Caco-2 (cell line): ENCODE data around the gene C14orf180. TPM values are rescaled to one million over a fixed set of nuclear protein-coding genes. Genes with fewer than 3 reads are reported as not detected.

Experiments
- Bru-seq: library from RNA; stranded (reverse); fragments of 400-500 nt; gene quantifications from one replicate; lab custom pipeline; 2021; lab: Mats Ljungman, UMichigan
- BruChase-seq, 2 experiments: library from RNA; stranded (reverse); fragments of 400-500 nt; gene quantifications; one replicate each; lab custom pipeline; 2021; lab: Mats Ljungman, UMichigan
- BruUV-seq: library from RNA; stranded (reverse); fragments of 400-500 nt; replicated peaks from 2 replicates; lab custom pipeline; 2021; lab: Mats Ljungman, UMichigan
- CTCF ChIA-PET: fragments of 300-600 bp; sonication (Branson Sonifier 250); formaldehyde crosslinking; loops from one replicate; lab custom pipeline; 2022; ENCODE audit warnings: antibody characterized with exemption; lab: Charles Lee
- POLR2A ChIA-PET: fragments of 300-600 bp; sonication (Branson Sonifier 250); formaldehyde crosslinking; loops from one replicate; lab custom pipeline; 2022; ENCODE audit warnings: antibody characterized with exemption; lab: Charles Lee
- DNase-seq, 2 experiments: peaks; one replicate each; pipeline versions ENCODE4 v3.0.0 to v3.0.0-alpha.2; 2020 to 2022
- H3K27me3 ChIP-seq: replicated peaks from 2 replicates; pipeline ENCODE4 v1.6.0; 2011; ENCODE audit warnings: low read length; ENCODE audit not compliant: control insufficient read depth, insufficient read depth
- H3K36me3 ChIP-seq: 2 replicates; pipeline ENCODE4 v1.5.1; 2011; ENCODE audit warnings: low read length; ENCODE audit not compliant: control insufficient read depth, insufficient read depth
- H3K4me1 ChIP-seq: fragments of 250-450 bp; sonication (Bioruptor Pico); 2 replicates; pipeline ENCODE4 v1.5.1; 2020; ENCODE audit warnings: mild to moderate bottlenecking
- H3K4me3 ChIP-seq: 2 replicates; pipeline ENCODE4 v1.5.1; 2011; ENCODE audit warnings: low read depth, mild to moderate bottlenecking, control low read depth, low read length
- H3K9me3 ChIP-seq: fragments of 250-450 bp; sonication (Bioruptor Pico); 2 replicates; pipeline ENCODE4 v1.5.1; 2020; ENCODE audit warnings: mild to moderate bottlenecking, moderate library complexity
- H3K27ac Mint-ChIP-seq: one replicate; pipeline ENCODE4 v1.8.0; 2022; ENCODE audit warnings: mixed read lengths; ENCODE audit not compliant: unreplicated experiment
- H3K27me3 Mint-ChIP-seq: one replicate; pipeline ENCODE4 v1.8.0; 2022; ENCODE audit warnings: mixed read lengths; ENCODE audit not compliant: insufficient read depth, unreplicated experiment
- H3K36me3 Mint-ChIP-seq: one replicate; pipeline ENCODE4 v1.8.0; 2022; ENCODE audit warnings: mild to moderate bottlenecking, mixed read lengths; ENCODE audit not compliant: insufficient read depth, unreplicated experiment
- H3K4me1 Mint-ChIP-seq: one replicate; pipeline ENCODE4 v1.8.0; 2022; ENCODE audit warnings: low read depth, mixed read lengths; ENCODE audit not compliant: unreplicated experiment
- H3K4me3 Mint-ChIP-seq: one replicate; pipeline ENCODE4 v1.8.0; 2022; ENCODE audit warnings: mild to moderate bottlenecking, moderate library complexity, mixed read lengths; ENCODE audit not compliant: unreplicated experiment
- H3K9me3 Mint-ChIP-seq: one replicate; pipeline ENCODE4 v1.8.0; 2022; ENCODE audit warnings: mixed read lengths; ENCODE audit not compliant: unreplicated experiment
- intact Hi-C: fragments of 100-400 bp; cut with micrococcal nuclease; formaldehyde crosslinking; loops from one replicate; pipeline ENCODE4 v1.10.0; 2022; ENCODE audit not compliant: unreplicated experiment
- long read RNA-seq: library from polyadenylated mRNA; stranded (forward); transcript quantifications from one replicate; pipeline ENCODE4 v2.0.0, GENCODE V29; 2022
- total RNA-seq: library from RNA; stranded (reverse); gene quantifications from 2 replicates; pipeline ENCODE4 v1.2.3, GENCODE V29; 2022
- TF ChIP-seq, protein P1 (sequence below), 2 experiments: fragments of 200-600 bp in 1 of 2; IDR thresholded peaks; 1 replicate in 1 of 2; 2 replicates in 1 of 2; pipeline versions ENCODE4 v1.5.1 to v1.8.0; 2011 to 2022; ENCODE audit warnings: antibody characterized with exemption in 1 of 2, control low read depth in 1 of 2, inconsistent platforms in 1 of 2, low read depth in 1 of 2, low read length in 1 of 2, mild to moderate bottlenecking in 1 of 2, moderate library complexity in 1 of 2; ENCODE audit not compliant: insufficient read depth in 1 of 2, severe bottlenecking in 1 of 2, unreplicated experiment in 1 of 2

The C14orf180 gene
- total RNA-seq (not detected in 2 replicates), Bru-seq, nascent RNA (not detected), BruChase-seq, experiment 1, labeled RNA remaining after a 2-hour chase (not detected), BruChase-seq, experiment 2, labeled RNA remaining after a 6-hour chase (not detected)
- long read RNA-seq, result 0 reads

DNA sequence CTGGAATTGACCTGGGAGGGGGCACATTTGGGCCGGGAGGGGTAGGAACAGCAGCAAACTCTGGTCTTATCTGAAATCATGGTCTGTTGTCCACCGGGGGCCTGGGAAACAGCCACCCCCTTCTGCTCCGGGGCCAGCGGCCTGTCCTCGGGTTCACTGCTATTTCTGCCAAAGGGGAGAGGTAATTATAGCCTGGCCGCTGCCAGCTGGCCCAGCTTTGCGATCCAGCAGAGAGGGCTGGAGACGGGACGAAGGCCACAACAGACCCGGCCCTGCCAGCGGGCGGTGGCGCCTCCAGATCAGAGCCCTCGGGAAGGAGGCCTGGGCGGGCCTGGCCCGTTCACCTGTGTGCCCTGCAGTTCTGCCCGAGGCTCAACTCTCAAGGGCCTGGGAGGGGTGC lies at the start of gene C14orf180:
Gene C14orf180, plus strand, starts transcription at position 258 of the 400 bp plus-strand sequence. CDS start 6,667 bp downstream, outside the sequence.
- no peaks in the 10 kb centered on the region for H3K27me3 ChIP-seq
- no peak within 1 kb of the TSS for H3K4me3 Mint-ChIP-seq
- no peaks in the 10 kb centered on the region for H3K9me3 Mint-ChIP-seq
- H3K27ac Mint-ChIP-seq, result no peak within 1 kb of the TSS
- ChIA-PET POLR2A (no interaction called here), CTCF (no interaction called here)
- no peak within 1 kb of the TSS for H3K4me3 ChIP-seq
- H3K27me3 Mint-ChIP-seq, result no peaks in the 10 kb centered on the region
- H3K36me3 ChIP-seq, result no peaks in the 10 kb centered on the region
- TF ChIP-seq, protein P1, sequence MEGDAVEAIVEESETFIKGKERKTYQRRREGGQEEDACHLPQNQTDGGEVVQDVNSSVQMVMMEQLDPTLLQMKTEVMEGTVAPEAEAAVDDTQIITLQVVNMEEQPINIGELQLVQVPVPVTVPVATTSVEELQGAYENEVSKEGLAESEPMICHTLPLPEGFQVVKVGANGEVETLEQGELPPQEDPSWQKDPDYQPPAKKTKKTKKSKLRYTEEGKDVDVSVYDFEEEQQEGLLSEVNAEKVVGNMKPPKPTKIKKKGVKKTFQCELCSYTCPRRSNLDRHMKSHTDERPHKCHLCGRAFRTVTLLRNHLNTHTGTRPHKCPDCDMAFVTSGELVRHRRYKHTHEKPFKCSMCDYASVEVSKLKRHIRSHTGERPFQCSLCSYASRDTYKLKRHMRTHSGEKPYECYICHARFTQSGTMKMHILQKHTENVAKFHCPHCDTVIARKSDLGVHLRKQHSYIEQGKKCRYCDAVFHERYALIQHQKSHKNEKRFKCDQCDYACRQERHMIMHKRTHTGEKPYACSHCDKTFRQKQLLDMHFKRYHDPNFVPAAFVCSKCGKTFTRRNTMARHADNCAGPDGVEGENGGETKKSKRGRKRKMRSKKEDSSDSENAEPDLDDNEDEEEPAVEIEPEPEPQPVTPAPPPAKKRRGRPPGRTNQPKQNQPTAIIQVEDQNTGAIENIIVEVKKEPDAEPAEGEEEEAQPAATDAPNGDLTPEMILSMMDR (IDR thresholded peaks at IDR 0.05; ENCODE audit: insufficient read depth in 1 of 2, low read depth in 1 of 2, low read length in 1 of 2, severe bottlenecking in 1 of 2, unreplicated experiment in 1 of 2), result no peak
- no peaks in the 10 kb centered on the region for H3K36me3 Mint-ChIP-seq
- intact Hi-C loops, result no loop called here
- DNase-seq, result no peak
- H3K4me1 ChIP-seq, result peaks cover 38% of the 10 kb centered on the region
- peaks cover 8% of the 10 kb centered on the region for H3K4me1 Mint-ChIP-seq
- H3K9me3 ChIP-seq, result no peaks in the 10 kb centered on the region
- BruUV-seq, result no TSS peak

DNA sequence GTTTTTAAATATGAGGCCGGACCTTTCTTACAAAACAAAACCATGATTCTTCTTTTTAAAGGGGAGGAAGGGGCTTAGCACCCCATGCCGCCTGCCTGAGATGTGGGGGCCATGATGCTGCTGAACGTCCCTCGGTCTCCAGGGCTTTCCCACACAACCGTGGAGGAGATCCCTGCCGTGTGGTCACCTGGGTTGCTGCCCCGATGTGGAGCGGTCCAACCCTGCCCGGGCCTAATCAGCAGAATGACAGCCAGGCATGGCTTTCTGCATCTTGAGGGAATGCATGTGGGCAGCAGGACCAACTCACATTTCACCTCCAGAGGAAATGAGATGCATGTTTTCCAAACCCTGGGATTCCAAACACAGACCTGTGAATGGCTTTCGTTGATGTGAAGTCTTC lies 48.9 kb upstream of the C14orf180 start:
- ChIA-PET POLR2A (no interaction called here), CTCF (no interaction called here)
- Mint-ChIP-seq H3K4me1 (no peaks in the 10 kb centered on the region), H3K27me3 (peaks cover 3% of the 10 kb centered on the region), H3K36me3 (no peaks in the 10 kb centered on the region), H3K27ac (no peak overlapping the region), H3K9me3 (peaks cover 22% of the 10 kb centered on the region), H3K4me3 (no peak overlapping the region)
- no peak for DNase-seq
- Histone ChIP-seq H3K36me3 (no peaks in the 10 kb centered on the region), H3K27me3 (no peaks in the 10 kb centered on the region), H3K4me1 (no peaks in the 10 kb centered on the region), H3K4me3 (no peak overlapping the region), H3K9me3 (peaks cover 16% of the 10 kb centered on the region; the same call in 1 of the 2 replicates)
- intact Hi-C loops, result no loop called here
- TF ChIP-seq, protein P1 (IDR thresholded peaks at IDR 0.05; ENCODE audit: insufficient read depth in 1 of 2, low read depth in 1 of 2, low read length in 1 of 2, severe bottlenecking in 1 of 2, unreplicated experiment in 1 of 2), result no peak
- BruUV-seq, result no TSS peak

DNA sequence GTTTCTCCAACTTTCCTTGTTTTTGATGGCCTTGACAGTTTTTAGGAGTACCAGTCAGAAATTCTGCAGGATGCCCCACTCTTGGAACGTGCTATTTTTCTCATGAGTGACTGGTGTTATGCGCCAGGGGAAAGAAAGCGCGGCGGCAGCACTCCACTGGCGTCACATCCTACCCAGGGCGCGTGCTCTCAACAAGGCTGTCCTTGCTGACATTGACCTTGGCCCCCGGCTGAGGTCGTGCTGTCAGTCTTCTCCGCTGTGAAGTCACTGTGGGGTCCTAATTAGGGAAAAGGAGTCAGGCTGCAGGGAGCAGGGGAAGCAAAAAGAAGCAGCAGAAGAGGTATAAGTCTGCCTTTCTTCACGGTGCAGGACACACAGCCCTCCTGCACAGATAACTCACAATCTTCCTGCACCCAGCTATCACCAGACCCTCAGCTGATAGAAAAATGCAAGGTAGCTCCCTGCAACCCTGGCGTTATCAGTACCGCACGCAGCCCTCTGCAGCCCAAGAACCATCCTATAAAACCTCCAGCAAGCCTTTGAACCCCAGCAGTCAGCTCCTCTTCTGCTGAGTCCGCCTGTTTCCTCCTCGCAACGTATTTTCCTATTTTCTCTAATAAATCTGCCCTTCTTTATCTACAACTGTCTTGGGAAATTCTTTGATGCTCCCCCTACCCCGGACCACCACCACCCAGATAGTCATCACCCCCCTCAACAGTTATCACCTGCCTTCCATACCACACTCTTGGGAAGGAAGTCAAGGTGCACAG lies 48.0 kb upstream of the C14orf180 start:
- no TSS peak for BruUV-seq
- Mint-ChIP-seq H3K36me3 (no peaks in the 10 kb centered on the region), H3K4me3 (no peak overlapping the region), H3K9me3 (peaks cover 18% of the 10 kb centered on the region), H3K4me1 (no peaks in the 10 kb centered on the region), H3K27ac (no peak overlapping the region), H3K27me3 (peaks cover 4% of the 10 kb centered on the region)
- Histone ChIP-seq H3K4me3 (no peak overlapping the region), H3K36me3 (no peaks in the 10 kb centered on the region), H3K9me3 (peaks cover 16% of the 10 kb centered on the region; the same call in 1 of the 2 replicates), H3K27me3 (no peaks in the 10 kb centered on the region), H3K4me1 (no peaks in the 10 kb centered on the region)
- ChIA-PET CTCF (no interaction called here), POLR2A (no interaction called here)
- TF ChIP-seq, protein P1 (IDR thresholded peaks at IDR 0.05; ENCODE audit: insufficient read depth in 1 of 2, low read depth in 1 of 2, low read length in 1 of 2, severe bottlenecking in 1 of 2, unreplicated experiment in 1 of 2), result no peak
- intact Hi-C loops, result no loop called here
- no peak for DNase-seq
